Mucosa of rectum (tissue), 2 donors: ENCODE results near the gene B4GALT5.

Experiments
- H3K27ac ChIP-seq, 2 donors: one replicate each; pipeline ENCODE4 v1.7.0; 2013; ENCODE audit warnings: inconsistent platforms in 2 of 2, low read depth in 2 of 2, low read length in 2 of 2
- H3K27me3 ChIP-seq, 2 donors: one replicate each; pipeline ENCODE4 v1.7.0; 2013; ENCODE audit warnings: low read length in 2 of 2; ENCODE audit not compliant: control insufficient read depth in 2 of 2, insufficient read depth in 2 of 2
- H3K36me3 ChIP-seq, 2 donors: one replicate each; pipeline ENCODE4 v1.7.0; 2013; ENCODE audit warnings: low read length in 2 of 2; ENCODE audit not compliant: control insufficient read depth in 2 of 2, insufficient read depth in 2 of 2
- H3K4me1 ChIP-seq, 2 donors: one replicate each; pipeline ENCODE4 v1.7.0; 2013; ENCODE audit warnings: low read length in 2 of 2, mild to moderate bottlenecking in 1 of 2; ENCODE audit not compliant: control insufficient read depth in 2 of 2, insufficient read depth in 2 of 2
- H3K4me3 ChIP-seq, 2 donors: one replicate each; pipeline ENCODE4 v1.7.0; 2013; ENCODE audit warnings: low read length in 2 of 2
- H3K9ac ChIP-seq, 2 donors: one replicate each; pipeline ENCODE4 v1.7.0; 2013; ENCODE audit warnings: low read length in 2 of 2, low read depth in 1 of 2, mild to moderate bottlenecking in 1 of 2
- H3K9me3 ChIP-seq, 2 donors: one replicate each; pipeline ENCODE4 v1.7.0; 2013; ENCODE audit warnings: low read length in 2 of 2; ENCODE audit not compliant: control insufficient read depth in 2 of 2
- donor health status: healthy.
- donor health status: Normal muscosa, but diverticular disease.

The B4GALT5 gene

DNA sequence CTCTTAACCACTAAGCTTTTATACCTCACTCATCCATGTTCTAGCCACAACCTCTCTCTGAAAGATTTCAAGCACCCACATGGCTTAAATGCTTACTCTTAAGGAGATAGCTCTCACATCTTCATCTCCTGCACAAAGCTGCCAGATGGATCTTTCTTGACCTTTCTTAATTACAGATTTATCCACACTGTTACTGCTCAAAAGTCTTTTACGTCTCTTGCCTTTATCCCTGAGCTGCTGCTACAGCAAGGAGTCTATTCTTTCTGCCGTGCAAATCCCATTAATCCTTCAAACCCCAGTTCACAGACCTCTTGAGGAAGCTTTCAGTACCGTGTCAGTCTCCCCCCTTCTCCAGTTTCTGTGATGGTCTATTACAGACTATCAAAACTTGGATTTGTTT lies 54.6 kb downstream of the B4GALT5 start:
- Histone ChIP-seq H3K9ac (no peak overlapping the region), H3K4me1 (peaks cover 5 to 22% of the 10 kb centered on the region in 2 donors), H3K9me3 (no peaks in the 10 kb centered on the region), H3K4me3 (no peak overlapping the region), H3K27ac (no peak overlapping the region), H3K36me3 (peaks cover 8 to 9% of the 10 kb centered on the region in 2 donors), H3K27me3 (no peaks in the 10 kb centered on the region)

DNA sequence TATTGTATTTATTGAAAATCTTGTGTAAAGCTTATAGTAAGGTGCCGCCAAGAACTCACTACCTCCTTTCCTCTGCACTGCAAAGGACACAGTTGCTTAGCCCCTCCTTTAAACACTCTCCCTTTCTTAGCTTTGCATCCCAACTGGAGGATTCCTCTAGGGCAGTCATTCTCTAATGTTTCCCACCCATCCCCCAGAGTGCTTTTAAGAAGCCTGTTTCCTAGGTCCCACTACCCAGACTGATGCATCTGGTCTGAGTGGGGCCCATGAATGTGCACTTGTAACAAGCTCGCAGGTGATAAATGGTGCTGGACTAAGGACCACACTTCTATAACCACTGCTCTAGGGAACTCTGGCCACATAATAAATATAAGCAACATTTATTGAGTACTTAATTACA lies 55.2 kb downstream of the B4GALT5 start:
- Histone ChIP-seq H3K27ac (no peak overlapping the region), H3K4me1 (peaks cover 5 to 22% of the 10 kb centered on the region in 2 donors), H3K27me3 (no peaks in the 10 kb centered on the region), H3K9ac (no peak overlapping the region), H3K36me3 (peaks cover 13 to 14% of the 10 kb centered on the region in 2 donors), H3K4me3 (no peak overlapping the region), H3K9me3 (no peaks in the 10 kb centered on the region)

DNA sequence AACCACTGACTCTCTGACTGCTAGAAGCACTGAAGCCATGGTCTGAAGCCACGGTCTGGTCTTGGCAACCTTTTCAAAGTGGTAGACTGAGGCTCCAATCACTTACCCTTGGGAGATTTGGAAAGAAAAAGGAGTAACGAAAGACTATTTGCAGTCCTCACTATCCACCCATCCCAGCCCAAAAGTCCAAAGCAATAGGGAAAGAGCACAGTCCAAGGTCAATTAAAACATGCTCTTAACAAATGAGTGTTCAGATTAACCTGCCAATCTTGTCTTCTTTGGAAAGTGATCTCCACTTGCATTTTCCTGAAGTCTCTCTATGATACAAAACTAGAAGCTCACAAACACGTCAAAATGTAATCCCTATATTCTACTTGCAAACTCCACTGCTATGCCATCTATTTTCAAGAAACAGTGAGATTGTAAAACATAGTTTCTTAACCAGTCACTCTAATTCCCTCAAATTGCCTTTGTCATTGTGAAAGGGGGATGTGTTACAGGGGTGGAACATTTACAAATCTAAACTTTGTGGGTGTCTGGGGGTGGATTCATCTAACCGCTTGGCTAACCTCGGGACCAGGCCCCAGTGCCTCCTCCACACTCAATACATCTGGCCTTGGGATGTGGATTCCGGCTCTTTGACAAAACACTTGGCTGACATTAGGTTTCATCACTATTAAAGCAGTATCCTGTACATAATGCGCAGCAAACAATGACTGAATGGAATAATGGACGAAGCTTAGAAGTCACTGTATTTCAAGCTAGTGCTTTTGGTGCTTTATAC lies 56.4 kb downstream of the B4GALT5 start:
- Histone ChIP-seq H3K27me3 (no peaks in the 10 kb centered on the region), H3K9me3 (no peaks in the 10 kb centered on the region), H3K36me3 (peaks cover 23 to 24% of the 10 kb centered on the region in 2 donors), H3K4me1 (peaks cover 5 to 22% of the 10 kb centered on the region in 2 donors), H3K27ac (no peak overlapping the region), H3K9ac (no peak overlapping the region), H3K4me3 (no peak overlapping the region)

DNA sequence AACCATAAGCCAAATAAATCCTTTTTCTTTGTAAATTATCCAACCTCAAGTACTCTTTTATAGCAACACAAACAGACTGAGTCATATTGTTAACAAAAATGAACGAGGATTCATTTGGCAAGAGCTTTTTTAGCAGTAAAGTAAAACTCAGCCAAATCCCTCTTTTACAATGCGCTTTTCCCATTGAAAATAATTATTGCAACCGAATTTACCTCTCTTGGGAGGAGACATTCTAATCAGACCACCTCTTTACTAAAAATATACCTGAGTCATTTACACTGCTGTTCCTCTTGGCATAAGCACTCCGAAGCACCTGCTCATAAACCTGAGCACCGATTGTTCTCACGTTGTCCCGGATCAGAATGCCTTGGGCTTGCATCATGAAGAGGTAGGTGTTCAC lies 57.4 kb downstream of the B4GALT5 start:
- peaks cover 23 to 25% of the 10 kb centered on the region in 2 donors for H3K36me3 ChIP-seq
- no peak overlapping the region for H3K4me3 ChIP-seq
- H3K9me3 ChIP-seq: no peaks in the 10 kb centered on the region
- H3K27me3 ChIP-seq: no peaks in the 10 kb centered on the region
- peaks cover 5 to 18% of the 10 kb centered on the region in 2 donors for H3K4me1 ChIP-seq
- peak overlapping the region in 1 of 2 donors; percentile 20 for H3K27ac ChIP-seq
- no peak overlapping the region for H3K9ac ChIP-seq

DNA sequence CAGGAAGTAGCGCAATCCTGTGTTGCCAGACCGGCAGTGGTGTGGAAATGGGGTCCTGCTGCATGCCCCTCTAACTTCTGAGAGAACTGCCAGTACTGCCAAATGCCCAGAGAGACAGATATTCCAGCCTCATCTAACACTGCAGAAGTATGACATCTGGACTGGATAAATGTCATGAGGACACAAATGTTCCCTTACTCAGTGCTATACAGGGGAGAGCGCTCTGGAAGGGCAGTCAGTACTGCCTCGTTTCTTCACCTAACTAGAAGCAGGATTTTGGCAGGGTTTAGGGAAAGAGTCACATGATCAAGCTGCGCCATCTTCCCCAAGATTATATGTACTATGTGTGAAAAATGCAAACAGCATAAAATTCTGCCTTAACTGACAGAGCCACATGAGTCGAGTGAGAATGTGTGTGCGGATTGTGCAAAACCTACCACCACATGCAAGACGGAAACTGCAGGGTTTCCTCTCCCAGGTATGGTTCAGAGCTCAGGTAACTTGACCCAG lies 59.7 kb downstream of the B4GALT5 start:
- H3K36me3 ChIP-seq: peaks cover 25 to 26% of the 10 kb centered on the region in 2 donors
- peaks cover 5 to 17% of the 10 kb centered on the region in 2 donors for H3K4me1 ChIP-seq
- H3K9me3 ChIP-seq: no peaks in the 10 kb centered on the region
- H3K27ac ChIP-seq: no peak overlapping the region
- no peak overlapping the region for H3K9ac ChIP-seq
- no peaks in the 10 kb centered on the region for H3K27me3 ChIP-seq
- no peak overlapping the region for H3K4me3 ChIP-seq

DNA sequence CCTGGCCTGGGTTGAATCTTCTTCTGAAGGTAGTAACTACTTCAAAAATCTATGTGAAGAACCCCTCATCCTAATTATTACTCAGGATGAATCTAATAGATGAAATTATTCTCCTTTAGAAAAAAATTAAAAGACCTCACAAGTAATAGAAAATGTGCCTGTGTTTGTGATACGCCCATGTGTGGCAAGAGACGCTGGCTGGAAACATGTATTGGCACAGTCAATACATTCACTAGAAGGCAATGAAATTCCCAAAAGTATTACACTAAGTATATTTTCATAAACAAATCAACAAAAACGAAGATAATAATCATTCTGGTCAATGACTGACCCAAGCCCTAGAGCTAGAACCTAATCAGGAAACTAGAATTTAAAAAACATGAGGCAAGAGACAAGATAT lies 64.0 kb downstream of the B4GALT5 start:
- H3K9ac ChIP-seq: no peak overlapping the region
- H3K27ac ChIP-seq: no peak overlapping the region
- H3K4me1 ChIP-seq: no peaks in the 10 kb centered on the region
- peaks cover 40 to 42% of the 10 kb centered on the region in 2 donors for H3K36me3 ChIP-seq
- H3K27me3 ChIP-seq: no peaks in the 10 kb centered on the region
- no peak overlapping the region for H3K4me3 ChIP-seq
- H3K9me3 ChIP-seq: no peaks in the 10 kb centered on the region

DNA sequence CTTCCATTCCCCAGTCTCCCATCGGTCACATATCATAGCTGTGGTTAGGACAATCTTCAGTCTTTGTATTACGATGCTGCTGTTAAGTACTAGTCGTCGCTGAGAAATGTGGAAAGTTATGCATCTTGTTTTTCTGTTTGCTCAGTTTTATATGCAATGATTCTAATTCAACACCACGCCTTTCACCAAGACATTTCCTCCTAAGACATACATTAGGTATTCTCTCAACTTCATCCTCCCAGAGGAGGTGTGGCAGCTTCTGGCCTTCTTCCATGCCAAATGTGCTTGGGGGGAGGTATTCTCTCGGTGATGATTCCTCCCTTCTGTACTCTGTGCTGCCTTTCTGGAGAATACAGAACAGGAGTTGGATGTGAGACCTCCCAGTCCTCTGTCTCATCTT lies 66.1 kb downstream of the B4GALT5 start:
- Histone ChIP-seq H3K27me3 (no peaks in the 10 kb centered on the region), H3K27ac (no peak overlapping the region)

DNA sequence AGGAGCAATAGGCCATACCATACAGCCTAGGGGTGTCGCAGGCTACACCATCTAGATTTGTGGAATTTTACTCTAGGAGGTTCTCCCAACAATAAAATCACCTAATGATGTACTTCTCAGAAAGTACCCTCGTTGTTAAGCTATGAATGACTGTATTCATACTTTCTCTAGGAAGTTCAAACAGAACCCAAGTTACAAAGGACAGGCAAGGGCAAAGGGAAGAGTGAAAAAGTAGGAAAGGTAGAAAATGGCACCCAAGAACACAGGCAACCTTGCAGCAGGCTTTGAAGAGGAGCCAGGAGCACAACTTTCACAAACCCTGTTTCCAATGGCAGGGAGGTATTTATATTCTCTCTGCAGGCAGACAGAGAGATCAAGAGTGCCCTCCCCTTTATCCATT lies 67.2 kb downstream of the B4GALT5 start:
- H3K27me3 ChIP-seq: no peaks in the 10 kb centered on the region
- H3K27ac ChIP-seq: no peak overlapping the region
- H3K36me3 ChIP-seq: peaks cover 39 to 44% of the 10 kb centered on the region in 2 donors

More for the DNA sequence above, 66.1 kb downstream of the B4GALT5 start:
- H3K36me3 ChIP-seq: peaks cover 32 to 43% of the 10 kb centered on the region in 2 donors
- H3K9me3 ChIP-seq: no peaks in the 10 kb centered on the region
- H3K9ac ChIP-seq: no peak overlapping the region
- H3K4me1 ChIP-seq: peaks cover under 1 to 8% of the 10 kb centered on the region in 2 donors
- H3K4me3 ChIP-seq: no peak overlapping the region

DNA sequence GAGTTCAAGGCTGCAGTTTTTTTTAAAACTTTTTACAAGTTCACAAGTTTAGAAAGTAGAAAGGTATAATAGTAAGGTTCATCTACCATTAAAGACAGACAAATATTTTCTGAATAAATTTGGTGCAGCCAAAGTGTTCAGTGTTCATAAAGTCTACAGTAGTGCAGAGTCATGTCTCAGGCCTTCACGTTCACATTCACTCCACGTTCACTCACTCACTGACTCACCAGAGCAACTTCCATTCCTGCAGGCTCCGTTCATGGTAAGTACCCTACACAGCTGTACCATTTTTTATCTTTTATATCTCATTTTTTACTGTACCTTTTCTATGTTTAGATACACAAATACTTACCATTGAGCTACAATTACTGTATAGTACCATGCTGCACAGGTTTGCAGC lies 67.6 kb downstream of the B4GALT5 start:
- H3K9me3 ChIP-seq: no peaks in the 10 kb centered on the region
- peaks cover 43 to 48% of the 10 kb centered on the region in 2 donors for H3K36me3 ChIP-seq
- no peak overlapping the region for H3K9ac ChIP-seq
- no peak overlapping the region for H3K27ac ChIP-seq
- no peak overlapping the region for H3K4me3 ChIP-seq
- H3K27me3 ChIP-seq: no peaks in the 10 kb centered on the region
- H3K4me1 ChIP-seq: peaks cover 7 to 13% of the 10 kb centered on the region in 2 donors

More for the DNA sequence above, 67.2 kb downstream of the B4GALT5 start:
- Histone ChIP-seq H3K9me3 (no peaks in the 10 kb centered on the region), H3K4me3 (no peak overlapping the region), H3K4me1 (peaks cover 7 to 13% of the 10 kb centered on the region in 2 donors), H3K9ac (no peak overlapping the region)

DNA sequence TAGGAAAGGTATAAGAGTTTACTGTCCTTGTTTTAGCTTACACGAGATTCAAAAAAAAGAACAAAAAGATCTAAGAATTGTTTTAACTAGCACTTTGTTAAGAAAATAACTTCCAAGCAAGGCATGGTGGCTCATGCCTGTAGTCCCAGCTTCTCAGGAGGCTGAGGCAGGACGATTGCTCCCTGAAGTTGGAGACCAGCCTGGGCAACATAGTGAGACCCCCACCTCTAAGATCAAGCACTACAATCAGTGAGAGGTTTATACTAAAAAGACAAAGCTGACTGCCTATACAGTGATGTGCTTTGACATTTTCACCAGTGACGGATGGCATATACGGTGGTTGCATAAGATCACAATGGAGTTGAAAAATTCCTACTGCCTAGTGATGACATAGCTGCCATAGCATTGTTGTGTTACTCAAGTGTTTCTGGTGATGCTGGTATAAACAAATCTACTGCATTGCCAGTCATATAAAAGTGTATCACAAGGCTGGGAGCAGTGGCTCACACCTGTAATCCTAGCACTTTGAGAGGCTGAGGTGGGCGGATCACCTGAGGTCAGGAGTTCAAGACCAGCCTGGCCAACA lies 68.6 kb downstream of the B4GALT5 start:
- peaks cover 7 to 13% of the 10 kb centered on the region in 2 donors for H3K4me1 ChIP-seq
- peaks cover 53 to 57% of the 10 kb centered on the region in 2 donors for H3K36me3 ChIP-seq
- H3K27me3 ChIP-seq: no peaks in the 10 kb centered on the region
- no peak overlapping the region for H3K4me3 ChIP-seq
- H3K9me3 ChIP-seq: no peaks in the 10 kb centered on the region
- H3K27ac ChIP-seq: no peak overlapping the region
- no peak overlapping the region for H3K9ac ChIP-seq
